GM23248 (cell line): ENCODE measurements around the gene NFIL3. TPM values are rescaled to one million over a fixed set of nuclear protein-coding genes. Genes with fewer than 3 reads are reported as not detected.
A peak's percentile ranks its signal among the peaks of the same experiment; 100 is the strongest.

Source experiments
- DNase-seq: peaks from one replicate; pipeline ENCODE4 v3.0.0-alpha.2; 2015
- H2AFZ ChIP-seq: fragments of 200-600 bp; sonication (generic); 2 replicates; pipeline ENCODE4 v1.6.1; 2016; ENCODE audit warnings: antibody characterized with exemption
- H3F3A ChIP-seq: fragments of 200-600 bp; sonication (generic); 2 replicates; pipeline ENCODE4 v1.6.1; 2016; ENCODE audit warnings: mild to moderate bottlenecking, antibody characterized with exemption, mixed run types; ENCODE audit not compliant: insufficient read depth
- H3K27ac ChIP-seq: fragments of 200-600 bp; sonication (generic); 2 replicates; pipeline ENCODE4 v1.5.1; 2016; ENCODE audit warnings: mild to moderate bottlenecking
- H3K27me3 ChIP-seq: fragments of 200-600 bp; sonication (generic); replicated peaks from 2 replicates; pipeline ENCODE4 v1.6.1; 2016; ENCODE audit warnings: mild to moderate bottlenecking; ENCODE audit not compliant: insufficient read depth
- H3K36me3 ChIP-seq: fragments of 200-600 bp; sonication (generic); 2 replicates; pipeline ENCODE4 v1.6.1; 2016; ENCODE audit warnings: low read depth, mild to moderate bottlenecking
- H3K4me1 ChIP-seq: fragments of 200-600 bp; sonication (generic); 2 replicates; pipeline ENCODE4 v1.6.1; 2016; ENCODE audit warnings: mild to moderate bottlenecking; ENCODE audit not compliant: insufficient read depth
- H3K4me2 ChIP-seq: fragments of 200-600 bp; sonication (generic); one replicate; pipeline ENCODE4 v1.6.1; 2016; ENCODE audit warnings: mild to moderate bottlenecking; ENCODE audit not compliant: unreplicated experiment
- H3K4me3 ChIP-seq: fragments of 200-600 bp; sonication (generic); 2 replicates; pipeline ENCODE4 v1.5.1; 2016; ENCODE audit warnings: mild to moderate bottlenecking
- H3K79me2 ChIP-seq: fragments of 200-600 bp; sonication (generic); 2 replicates; pipeline ENCODE4 v1.6.1; 2016; ENCODE audit warnings: mild to moderate bottlenecking; ENCODE audit not compliant: insufficient read depth
- H3K9ac ChIP-seq: fragments of 200-600 bp; sonication (generic); 2 replicates; pipeline ENCODE4 v1.6.1; 2016; ENCODE audit warnings: mild to moderate bottlenecking
- H3K9me2 ChIP-seq: fragments of 200-600 bp; sonication (generic); 2 replicates; pipeline ENCODE4 v1.6.1; 2016; ENCODE audit warnings: mixed run types, mild to moderate bottlenecking, moderate library complexity; ENCODE audit not compliant: insufficient read depth
- H3K9me3 ChIP-seq: fragments of 200-600 bp; sonication (generic); one replicate; pipeline ENCODE4 v1.6.1; 2017; ENCODE audit warnings: low read depth
- H4K20me1 ChIP-seq: fragments of 200-600 bp; sonication (generic); 2 replicates; pipeline ENCODE4 v1.6.0; 2016; ENCODE audit not compliant: insufficient read depth
- EZH2 ChIP-seq: fragments of 200-600 bp; sonication (generic); IDR thresholded peaks from 2 replicates; pipeline ENCODE4 v1.6.1; 2018; ENCODE audit warnings: antibody characterized with exemption, mild to moderate bottlenecking; ENCODE audit not compliant: insufficient read depth, poor library complexity, severe bottlenecking
- EZH2phosphoT487 ChIP-seq: fragments of 200-600 bp; sonication (generic); IDR thresholded peaks from 2 replicates; pipeline ENCODE4 v1.6.1; 2018; ENCODE audit warnings: antibody characterized with exemption, moderate library complexity, mild to moderate bottlenecking, low read depth; ENCODE audit not compliant: insufficient read depth
- WGBS, 2 experiments: methylation state at CpG; one replicate each; pipeline ENCODE4 v1.1.6; 2015 to 2017; ENCODE audit warnings: low lambda C conversion rate in 2 of 2, low coverage in 1 of 2; ENCODE audit errors: missing lambda C conversion rate in 2 of 2; 5-methylcytosine and 5-hydroxymethylcytosine counted together
- in situ Hi-C: fragments of 300-500 bp; cut with MboI; formaldehyde crosslinking; loops from 2 replicates; pipeline ENCODE4 v1.15.0; 2020
- polyA plus RNA-seq: library from polyadenylated mRNA; unstranded; fragments of >200 nt; fragmentation: Nextera tagmentation; extraction: Ambion mirVana; gene quantifications from 2 replicates; pipeline ENCODE4 v1.2.1, GENCODE V29; 2016
- total RNA-seq: library from RNA; depleted of rRNA; stranded (reverse); fragments of >200 nt; shearing (Covaris generic); gene quantifications from 2 replicates; pipeline ENCODE4 v1.2.3, GENCODE V29; 2014

NFIL3 gene
- total and polyA plus RNA-seq, 2 experiments from 2014 or later = 5.4 to 11.3 TPM

- WGBS, 2 experiments = 60 to 83% methylated on average over 5 to 7 of the region's 7 CpGs
- H3K27me3 ChIP-seq = no peaks in the 10 kb centered on the region
- in situ Hi-C loops = no loop called here
These were observed 59.6 kb downstream of the NFIL3 start for GRCh38 chr9:91364005-91364404.

GRCh38 chr9:91362051-91362611 is 61.5 kb downstream of the NFIL3 start:
- TF ChIP-seq EZH2phosphoT487 (no peak), EZH2 (no peak)
- no peaks in the 10 kb centered on the region for H3K36me3 ChIP-seq
- in situ Hi-C loops = no loop called here
- 52 to 55% methylated on average over 15 of the region's 15 CpGs for WGBS, 2 experiments
- peak overlapping the region; percentile 100 for H2AFZ ChIP-seq
- H4K20me1 ChIP-seq = no peaks in the 10 kb centered on the region
- H3F3A ChIP-seq = peaks cover 4% of the 10 kb centered on the region; the same call in 1 of the 2 replicates
- H3K4me3 ChIP-seq = peak overlapping the region; percentile 88
- H3K27ac ChIP-seq = no peak overlapping the region
- H3K79me2 ChIP-seq = peaks cover 45% of the 10 kb centered on the region
- no peaks in the 10 kb centered on the region for H3K27me3 ChIP-seq
- H3K9ac ChIP-seq = peak overlapping the region; percentile 94
- no peaks in the 10 kb centered on the region for H3K9me2 ChIP-seq
- H3K4me1 ChIP-seq = peaks cover 11% of the 10 kb centered on the region; the same call in 1 of the 2 replicates
- H3K9me3 ChIP-seq = no peaks in the 10 kb centered on the region
- DNase-seq = no peak
- peak overlapping the region; percentile 99 for H3K4me2 ChIP-seq

More at GRCh38 chr9:91364005-91364404, 59.6 kb downstream of the NFIL3 start:
- Histone ChIP-seq H3K79me2 (peaks cover 27% of the 10 kb centered on the region), H3K4me1 (peaks cover 11% of the 10 kb centered on the region; the same call in 1 of the 2 replicates), H3K9ac (no peak overlapping the region), H4K20me1 (no peaks in the 10 kb centered on the region), H3K27ac (no peak overlapping the region), H3K9me2 (no peaks in the 10 kb centered on the region), H3K4me3 (no peak overlapping the region), H3F3A (peaks cover 4% of the 10 kb centered on the region; the same call in 1 of the 2 replicates), H2AFZ (no peak overlapping the region), H3K36me3 (no peaks in the 10 kb centered on the region), H3K4me2 (no peak overlapping the region), H3K9me3 (no peaks in the 10 kb centered on the region)
- TF ChIP-seq EZH2phosphoT487 (no peak), EZH2 (no peak)
- DNase-seq = no peak

- H3K36me3 ChIP-seq = no peaks in the 10 kb centered on the region
- H3F3A ChIP-seq = peaks cover 4% of the 10 kb centered on the region; the same call in 1 of the 2 replicates
- H4K20me1 ChIP-seq = no peaks in the 10 kb centered on the region
- DNase-seq = peak; percentile 94
- in situ Hi-C loops = no loop called here
- peak within 1 kb of the TSS; percentile 99 for H3K4me2 ChIP-seq
- peak within 1 kb of the TSS; percentile 45 for H3K27ac ChIP-seq
- peaks cover 11% of the 10 kb centered on the region; the same call in 1 of the 2 replicates for H3K4me1 ChIP-seq
- H3K27me3 ChIP-seq = no peaks in the 10 kb centered on the region
- H3K9me2 ChIP-seq = no peaks in the 10 kb centered on the region
- peak within 1 kb of the TSS; percentile 94 for H3K9ac ChIP-seq
- peak within 1 kb of the TSS; percentile 100 for H2AFZ ChIP-seq
- peaks cover 52% of the 10 kb centered on the region for H3K79me2 ChIP-seq
- 0% methylated on average over 52 to 67 of the region's 82 CpGs for WGBS, 2 experiments
- no peaks in the 10 kb centered on the region for H3K9me3 ChIP-seq
- H3K4me3 ChIP-seq = peak within 1 kb of the TSS; percentile 88
- TF ChIP-seq EZH2 (no peak), EZH2phosphoT487 (no peak)
These were observed 62.2 kb downstream of the NFIL3 start, which contains the start of gene AUH for GRCh38 chr9:91361291-91362050. Gene AUH, minus strand, starts transcription at chr9:91361918. Its CDS starts 29 bp downstream, at chr9:91361889.

DNA sequence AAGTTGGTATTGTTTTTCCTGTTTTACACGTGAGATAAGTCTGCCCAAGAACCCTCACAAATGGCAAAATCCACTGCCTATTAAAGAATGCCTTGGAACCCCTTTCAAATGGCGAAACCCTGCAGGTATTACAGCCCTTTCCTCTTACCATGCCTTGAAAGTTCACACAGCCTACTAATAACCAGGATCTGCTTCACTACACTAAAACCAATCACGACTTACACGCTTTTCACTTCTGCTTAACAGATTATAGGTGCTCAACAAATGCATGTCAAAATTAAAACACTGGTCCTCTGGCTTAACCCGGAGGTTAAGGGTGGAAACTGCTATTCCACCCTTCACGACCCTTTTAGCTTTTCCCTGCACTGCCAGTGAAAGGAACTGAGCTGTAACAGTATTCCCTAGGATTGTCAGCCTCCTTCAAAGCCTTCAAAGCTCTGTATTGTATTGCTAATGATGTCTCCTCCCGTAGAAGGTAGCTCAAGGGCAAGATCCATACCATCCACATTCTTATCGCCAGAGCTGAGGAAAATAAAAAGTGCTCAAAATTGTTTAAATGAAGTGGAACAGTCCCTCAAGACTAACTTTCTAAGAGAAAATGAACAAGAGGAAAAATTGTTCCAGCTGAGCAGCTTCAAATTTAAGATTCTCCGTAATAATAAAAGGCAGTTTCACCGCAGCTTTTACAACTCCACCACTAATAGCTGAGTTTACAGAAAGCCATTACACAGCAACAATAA is 62.9 kb downstream of the NFIL3 start:
- Histone ChIP-seq H3K9me2 (no peaks in the 10 kb centered on the region), H3K4me2 (peak overlapping the region; percentile 99), H3F3A (peaks cover 4% of the 10 kb centered on the region; the same call in 1 of the 2 replicates), H2AFZ (peak overlapping the region; percentile 100), H3K4me1 (peaks cover 11% of the 10 kb centered on the region; the same call in 1 of the 2 replicates), H3K79me2 (peaks cover 59% of the 10 kb centered on the region), H3K9me3 (no peaks in the 10 kb centered on the region), H3K36me3 (no peaks in the 10 kb centered on the region), H3K9ac (peak overlapping the region; percentile 94), H3K27ac (peak overlapping the region; percentile 45), H4K20me1 (no peaks in the 10 kb centered on the region), H3K4me3 (peak overlapping the region; percentile 88), H3K27me3 (no peaks in the 10 kb centered on the region)
- in situ Hi-C loops = no loop called here
- no peak for TF ChIP-seq EZH2phosphoT487
- TF ChIP-seq EZH2 = no peak
- DNase-seq = peak; percentile 29
- 21 to 23% methylated on average over 10 of the region's 10 CpGs for WGBS, 2 experiments
